GM19035 (cell line): ENCODE data around the gene PID1.

Source experiments
- ATAC-seq: cut with Tn5 transposase; IDR thresholded peaks from one replicate; pipeline ENCODE4 v1.9.1; 2021; ENCODE audit not compliant: unreplicated experiment

Gene PID1

GRCh38 chr2:229261599-229261998, 9.5 kb downstream of the PID1 start:
- no peak for ATAC-seq

GRCh38 chr2:229261076-229261475, 10.0 kb downstream of the PID1 start:
- ATAC-seq = no peak

GRCh38 chr2:229257985-229258384, 13.1 kb downstream of the PID1 start:
- no peak for ATAC-seq

- no peak for ATAC-seq
These were observed 14.7 kb downstream of the PID1 start for GRCh38 chr2:229256376-229256775.

DNA sequence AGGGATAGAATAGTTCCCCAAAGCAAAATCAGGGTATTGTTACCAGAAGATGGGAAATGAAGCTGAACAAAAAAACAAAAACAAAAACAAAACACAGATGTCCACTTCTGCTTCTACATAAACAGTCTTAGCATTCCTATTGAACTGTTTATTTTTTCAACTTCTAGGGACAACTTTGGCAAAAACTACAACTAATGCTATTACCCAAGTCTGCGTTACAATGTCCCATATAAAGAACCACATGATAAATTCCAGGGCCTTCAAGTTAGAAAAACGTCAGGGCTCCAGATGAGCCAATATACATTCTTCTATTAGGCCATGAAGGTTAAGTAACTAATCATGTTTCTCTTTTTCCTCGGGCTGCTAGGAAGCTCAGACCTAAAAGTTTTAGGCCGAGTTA, 16.9 kb downstream of the PID1 start:
- ATAC-seq = no peak

GRCh38 chr2:229252996-229253395, 18.1 kb downstream of the PID1 start:
- ATAC-seq = no peak

DNA sequence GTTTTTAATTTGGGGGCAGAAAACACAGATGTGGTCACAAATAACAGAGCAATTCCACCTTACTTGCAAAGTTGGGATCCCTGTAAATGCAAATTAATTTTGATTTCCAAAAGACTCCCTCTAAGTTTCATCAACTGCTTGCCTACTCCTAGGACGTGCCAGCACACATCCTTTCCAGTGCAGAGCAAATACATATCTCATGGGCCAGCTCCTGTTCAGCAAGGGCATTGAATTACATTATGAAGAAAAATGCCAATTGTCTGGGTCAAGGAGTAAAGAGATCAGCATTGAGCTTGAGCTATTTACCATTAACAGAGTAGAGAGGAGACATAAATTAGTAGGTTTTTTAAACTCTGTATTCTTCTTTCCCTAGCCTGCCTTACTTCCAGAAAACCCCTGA, 18.8 kb downstream of the PID1 start:
- no peak for ATAC-seq

- no peak for ATAC-seq
These were observed 21.6 kb downstream of the PID1 start for GRCh38 chr2:229249536-229249935.

DNA sequence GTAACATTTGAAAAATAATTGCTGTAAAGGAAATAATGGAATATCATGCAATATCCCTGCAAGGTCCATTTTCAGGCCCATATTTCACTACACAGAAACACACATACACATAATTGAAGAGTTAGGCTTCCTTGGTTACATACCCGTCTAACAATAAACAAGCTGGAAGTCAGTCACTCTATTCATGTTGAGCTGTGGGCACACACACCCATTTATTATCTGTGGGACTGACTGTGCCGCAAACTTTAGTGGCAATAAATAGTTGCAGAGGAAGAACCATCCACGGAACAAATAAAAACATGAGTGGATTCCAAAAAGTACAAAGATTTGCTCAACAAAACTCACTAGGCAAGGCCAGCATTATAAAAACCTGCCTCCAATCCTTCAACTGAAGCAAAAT, 24.8 kb downstream of the PID1 start:
- ATAC-seq = no peak

GRCh38 chr2:229244975-229245374, 26.1 kb downstream of the PID1 start:
- ATAC-seq = no peak

DNA sequence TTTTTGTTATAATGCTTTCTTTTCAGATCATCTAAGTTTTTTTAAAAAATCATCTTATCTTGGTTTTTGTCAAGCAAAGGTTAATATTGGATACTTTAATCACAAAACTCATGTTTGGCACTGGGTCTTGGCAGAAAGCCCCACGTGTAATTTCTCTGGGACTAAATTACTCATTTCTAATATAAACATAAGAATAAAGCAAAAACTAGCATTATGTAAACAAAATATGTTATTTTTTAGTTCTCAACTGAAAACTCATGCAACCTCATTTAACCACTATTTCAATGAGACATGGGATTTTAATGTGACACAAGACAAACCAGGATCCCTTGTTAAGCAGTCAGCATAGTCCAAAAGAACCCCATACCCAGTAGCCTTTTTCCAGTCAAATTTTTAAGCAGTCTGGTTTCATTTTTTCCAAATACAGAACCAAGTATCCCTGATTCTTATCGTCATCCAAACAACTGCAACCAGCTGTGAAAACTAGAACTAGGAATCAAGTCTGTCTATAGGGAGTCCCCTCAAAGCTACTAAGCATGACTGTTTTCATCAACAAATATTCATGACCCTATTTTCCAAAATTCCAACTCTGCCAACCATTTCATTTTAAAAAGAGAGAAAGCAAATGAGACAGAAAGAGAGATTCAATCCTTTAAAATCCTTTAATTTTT, 27.1 kb downstream of the PID1 start:
- ATAC-seq = no peak

DNA sequence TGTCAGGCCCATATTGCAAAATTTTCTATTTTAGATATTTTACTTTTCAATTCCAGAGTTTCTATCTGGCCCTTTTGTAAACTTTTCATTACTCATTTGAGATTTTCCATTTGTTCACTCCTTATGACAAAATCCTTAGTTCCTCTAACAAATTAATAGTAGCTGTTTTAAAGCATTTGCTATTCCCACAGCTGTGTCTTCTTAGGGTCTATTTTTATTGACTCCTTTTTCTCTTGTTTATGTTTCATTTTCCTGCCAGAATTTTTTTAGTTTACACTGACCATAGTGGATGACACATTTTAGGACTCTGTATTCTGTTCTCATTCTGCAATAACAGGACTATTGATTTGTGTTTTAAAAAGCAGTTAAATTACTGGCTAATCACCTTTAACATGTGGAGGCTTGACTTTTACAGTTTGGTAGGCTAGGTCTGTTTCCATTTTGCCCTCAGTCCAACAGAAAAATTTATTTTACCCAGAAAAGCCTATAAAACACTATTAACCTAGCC, 30.0 kb downstream of the PID1 start:
- ATAC-seq = no peak

- ATAC-seq = no peak
These were observed 32.1 kb downstream of the PID1 start for GRCh38 chr2:229239021-229239420.

- no peak for ATAC-seq
These were observed 33.8 kb downstream of the PID1 start for GRCh38 chr2:229237270-229237669.

DNA sequence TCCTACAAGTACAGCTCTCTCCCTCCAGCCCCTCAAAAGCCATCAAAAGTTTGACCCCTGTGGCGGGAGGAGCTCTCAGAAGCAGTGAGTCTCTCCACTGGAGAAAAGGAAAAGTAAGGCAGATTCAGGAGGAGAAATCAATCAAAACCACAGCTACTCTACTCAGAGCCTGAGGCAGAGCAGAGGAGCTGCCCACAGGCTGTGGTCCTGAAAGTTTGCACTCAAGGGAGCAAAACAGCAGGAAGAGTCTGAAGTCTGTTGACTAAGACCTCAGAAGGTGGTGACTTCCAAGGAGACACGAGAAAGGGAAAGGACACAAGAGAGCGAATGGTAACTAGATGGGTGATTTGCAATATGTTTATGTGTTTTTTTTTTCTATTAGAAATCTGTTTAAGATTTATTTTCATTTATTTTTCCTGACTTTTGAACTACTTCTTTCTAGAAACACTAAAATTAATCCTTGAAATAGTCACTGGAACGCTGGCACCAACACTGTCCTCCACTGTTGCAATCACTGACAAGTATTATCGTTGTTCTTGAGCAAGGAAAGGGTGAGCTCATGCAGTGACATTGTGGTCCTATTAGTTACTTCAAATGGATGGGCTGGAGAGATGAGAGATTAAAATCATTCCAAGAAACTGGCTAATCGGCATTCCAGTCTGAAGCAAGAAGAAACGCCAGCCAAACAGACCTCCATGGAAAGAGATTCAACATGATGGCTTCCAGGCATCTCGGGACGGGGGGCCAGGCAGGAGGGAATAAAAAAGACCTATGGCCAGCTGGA, 35.8 kb downstream of the PID1 start:
- ATAC-seq = no peak

DNA sequence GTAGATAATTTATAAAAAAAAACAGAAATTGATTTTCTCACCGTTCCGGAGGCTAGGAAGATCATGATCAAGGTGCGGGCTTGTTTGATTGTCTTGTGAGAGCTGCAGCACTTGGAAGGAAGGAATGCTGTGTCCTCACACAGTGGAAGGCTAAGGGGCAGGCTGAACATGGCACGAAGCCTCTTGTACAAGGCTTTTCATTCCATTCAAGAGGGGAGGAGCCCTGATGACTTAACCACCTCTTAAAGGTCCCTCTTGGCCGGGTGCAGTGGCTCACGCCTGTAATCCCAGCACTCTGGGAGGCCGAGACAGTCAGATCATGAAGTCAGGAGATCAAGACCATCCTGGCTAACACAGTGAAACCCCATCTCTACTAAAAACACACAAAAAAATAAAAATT, 39.2 kb downstream of the PID1 start:
- ATAC-seq = no peak

GRCh38 chr2:229231328-229231868, 39.7 kb downstream of the PID1 start:
- no peak for ATAC-seq

- ATAC-seq = no peak
These were observed 40.2 kb downstream of the PID1 start for GRCh38 chr2:229230911-229231310.

GRCh38 chr2:229230256-229230655, 40.8 kb downstream of the PID1 start:
- ATAC-seq = no peak

- ATAC-seq = no peak
These were observed 44.7 kb downstream of the PID1 start for GRCh38 chr2:229226382-229226781.

DNA sequence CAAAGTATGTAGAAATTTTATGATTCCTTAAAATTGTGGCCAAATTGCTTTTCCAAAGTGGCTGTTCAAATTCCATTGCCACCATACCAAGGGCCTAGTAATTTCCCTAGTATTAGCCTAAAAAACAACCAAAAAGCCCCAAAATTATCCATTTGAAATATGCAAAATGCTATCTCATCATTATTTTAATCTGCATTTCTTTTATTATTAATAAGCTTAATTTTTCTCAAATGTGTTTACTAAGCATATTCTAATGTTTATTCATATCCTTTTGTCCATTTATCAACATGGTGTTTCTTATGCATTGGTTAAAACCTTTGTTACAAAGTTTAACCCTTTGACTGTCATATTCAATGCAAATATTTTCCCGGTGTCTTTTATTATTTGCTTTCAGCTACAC, 48.0 kb downstream of the PID1 start:
- no peak for ATAC-seq

DNA sequence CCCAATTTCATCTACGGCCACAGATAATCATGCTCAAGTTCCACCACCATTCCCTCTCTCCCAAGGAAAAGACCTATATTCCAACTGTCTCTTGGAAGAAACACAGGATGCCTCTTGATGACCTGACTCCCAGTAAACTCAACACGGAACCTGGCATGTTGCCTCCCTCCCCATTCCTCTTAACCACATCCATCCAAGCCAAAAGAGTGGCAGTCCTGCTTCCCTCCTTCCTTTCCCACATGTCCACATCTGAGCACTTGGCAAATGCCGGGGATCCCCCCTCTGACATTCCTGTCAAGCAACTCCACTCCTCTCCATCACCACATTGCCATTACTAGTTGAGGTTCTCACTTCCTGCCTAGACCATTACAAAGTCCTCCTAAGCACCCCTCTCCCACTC, 49.4 kb downstream of the PID1 start:
- ATAC-seq = no peak
